ENCODE results near the gene CRY1. TPM values are rescaled to one million over a fixed set of nuclear protein-coding genes. Genes with fewer than 3 reads are reported as not detected.

CRY1 gene
- total and polyA plus RNA-seq, 9 of the 15 experiments (the other 6 are each of a cell fraction or from before 2014, with no cell fraction given), result 8.7 to 33.3 (median 25.2) TPM

- TF ChIP-seq SP2 (IDR thresholded peaks at IDR 0.05; ENCODE audit: extremely low read depth, low read depth, low read length, poor library complexity, severe bottlenecking) (no peak), NFIC (IDR thresholded peaks at IDR 0.05) (peak; percentile 64), SRSF7 (optimal IDR thresholded peaks at IDR 0.05; ENCODE audit: low read depth, low read length) (no peak), EP400 (IDR thresholded peaks at IDR 0.05) (peak; percentile 90), NFIX (CRISPR knock-in tag; IDR thresholded peaks at IDR 0.05; ENCODE audit: low read depth) (no peak), USF2 (CRISPR knock-in tag; IDR thresholded peaks at IDR 0.05) (peak; percentile 71), KLF16 (IDR thresholded peaks at IDR 0.05) (peak; percentile 65; the same call in 1 of the 2 replicates), NR2C2 (CRISPR knock-in tag; IDR thresholded peaks at IDR 0.05) (no peak), NR2C2 (tag; IDR thresholded peaks at IDR 0.05) (peak; percentile 48; the same call in 1 of the 2 replicates), NBN (IDR thresholded peaks at IDR 0.05; ENCODE audit: low read depth) (peak; percentile 93), ZNF445 (CRISPR knock-in tag; IDR thresholded peaks at IDR 0.05; ENCODE audit: low read depth) (peak; percentile 42; the same call in 1 of the 2 replicates), MCM3 (IDR thresholded peaks at IDR 0.05) (no peak), CTCF (IDR thresholded peaks at IDR 0.05 in 2 of 3, conservative IDR thresholded peaks at IDR 0.05 in 1 of 3; ENCODE audit: insufficient read depth in 2 of 3, low read depth in 1 of 3, low read length in 3 of 3) (0 out of 6 replicates have a peak, but pooled peaks of 1 of the 3 experiments have one; percentile 1), SMARCE1 (IDR thresholded peaks at IDR 0.05) (peak; percentile 79), U2AF1 (optimal IDR thresholded peaks at IDR 0.05; ENCODE audit: low read depth, low read length) (no peak), MYC (IDR thresholded peaks at IDR 0.05; ENCODE audit: low read depth, low read length) (peak; percentile 88), MYC (CRISPR knock-in tag; IDR thresholded peaks at IDR 0.05; ENCODE audit: borderline replicate concordance, low read depth) (peak; percentile 44; the same call in 1 of the 2 replicates), GATAD2A (IDR thresholded peaks at IDR 0.05) (peak; percentile 64; the same call in 1 of the 2 replicates), TGIF2 (CRISPR knock-in tag; IDR thresholded peaks at IDR 0.05) (no peak)
Observed at GRCh38 chr12:106984588-106985137, 108.7 kb downstream of the CRY1 start (continued).

Data from K562 (cell line).